ENCODE results near the gene CNTNAP1.

The CNTNAP1 gene

GRCh38 chr17:42685831-42686230, 3.5 kb downstream of the CNTNAP1 start:
- no peak for DNase-seq (ENCODE audit: low read depth)

GRCh38 chr17:42686520-42687128, 4.3 kb downstream of the CNTNAP1 start:
- DNase-seq (ENCODE audit: low read depth), result no peak

- DNase-seq (ENCODE audit: low read depth), result no peak
Measured at GRCh38 chr17:42687707-42688320, 5.5 kb downstream of the CNTNAP1 start.

GRCh38 chr17:42690596-42690995, 8.3 kb downstream of the CNTNAP1 start:
- DNase-seq (ENCODE audit: low read depth), result no peak

GRCh38 chr17:42691021-42691545, 8.8 kb downstream of the CNTNAP1 start:
- no peak for DNase-seq (ENCODE audit: low read depth)

GRCh38 chr17:42692489-42692888, 10.2 kb downstream of the CNTNAP1 start:
- DNase-seq (ENCODE audit: low read depth), result no peak

GRCh38 chr17:42694524-42694923, 12.2 kb downstream of the CNTNAP1 start:
- no peak for DNase-seq (ENCODE audit: low read depth)

- no peak for DNase-seq (ENCODE audit: low read depth)
Measured at GRCh38 chr17:42695500-42695899, 13.2 kb downstream of the CNTNAP1 start.

- no peak for DNase-seq (ENCODE audit: low read depth)
Measured at GRCh38 chr17:42697108-42697811, 14.9 kb downstream of the CNTNAP1 start.

GRCh38 chr17:42698736-42699414, 16.5 kb downstream of the CNTNAP1 start:
- DNase-seq (ENCODE audit: low read depth), result no peak

- no peak for DNase-seq (ENCODE audit: low read depth)
Measured at GRCh38 chr17:42699415-42699740, 17.0 kb downstream of the CNTNAP1 start.

- no peak for DNase-seq (ENCODE audit: low read depth)
Measured at GRCh38 chr17:42700586-42701289, 18.4 kb downstream of the CNTNAP1 start.

- no peak for DNase-seq (ENCODE audit: low read depth)
Measured at GRCh38 chr17:42702446-42702845, 20.1 kb downstream of the CNTNAP1 start.

GRCh38 chr17:42704490-42704836, 22.1 kb downstream of the CNTNAP1 start:
- DNase-seq (ENCODE audit: low read depth), result no peak

GRCh38 chr17:42704837-42705494, 22.6 kb downstream of the CNTNAP1 start:
- peak; percentile 45 for DNase-seq (ENCODE audit: low read depth)

GRCh38 chr17:42706732-42707131, 24.4 kb downstream of the CNTNAP1 start:
- peak; percentile 50 for DNase-seq (ENCODE audit: low read depth)

- no peak for DNase-seq (ENCODE audit: low read depth)
Measured at GRCh38 chr17:42708588-42708987, 26.3 kb downstream of the CNTNAP1 start.

GRCh38 chr17:42709561-42709960, 27.2 kb downstream of the CNTNAP1 start:
- DNase-seq (ENCODE audit: low read depth), result no peak

- DNase-seq (ENCODE audit: low read depth), result no peak
Measured at GRCh38 chr17:42720996-42721583, 38.8 kb downstream of the CNTNAP1 start.

GRCh38 chr17:42723636-42724035, 41.3 kb downstream of the CNTNAP1 start:
- DNase-seq (ENCODE audit: low read depth), result no peak

- no peak for DNase-seq (ENCODE audit: low read depth)
Measured at GRCh38 chr17:42725143-42725542, 42.8 kb downstream of the CNTNAP1 start.
